B cell (primary cell): ENCODE measurements around the gene RAPGEF1. TPM values are rescaled to one million over a fixed set of nuclear protein-coding genes. Genes with fewer than 3 reads are reported as not detected.

Source experiments
- ATAC-seq: fragments of 200-7000 bp; cut with Tn5 transposase; one replicate; pipeline ENCODE4 v1.10.0; 2021; ENCODE audit warnings: low read depth, mild to moderate bottlenecking, moderate number of reproducible peaks, moderate library complexity
- CTCF ChIA-PET: fragments of 350-600 bp; sonication (Branson Sonifier 250); formaldehyde crosslinking; loops from one replicate; lab custom pipeline; 2021; ENCODE audit warnings: antibody characterized with exemption, inconsistent platforms; lab: Charles Lee
- POLR2A ChIA-PET: fragments of 350-600 bp; sonication (Branson Sonifier 250); formaldehyde crosslinking; loops from one replicate; lab custom pipeline; 2021; ENCODE audit warnings: antibody characterized with exemption; lab: Charles Lee
- DNase-seq: peaks from one replicate; pipeline ENCODE4 v3.0.0; 2013
- H2AFZ ChIP-seq: 2 replicates; pipeline ENCODE4 v1.6.1; 2012; ENCODE audit warnings: mild to moderate bottlenecking, low read depth, low read length; ENCODE audit not compliant: insufficient read depth, poor library complexity, severe bottlenecking
- H3K27ac ChIP-seq, 2 donors: 1 replicate in 1 of 2; 2 replicates in 1 of 2; pipeline ENCODE4 v1.5.1; 2012 to 2013; ENCODE audit warnings: low read length in 2 of 2, mild to moderate bottlenecking in 2 of 2, moderate library complexity in 1 of 2
- H3K27me3 ChIP-seq, 4 experiments: fragments of 200-600 bp in 1 of 4; sonication (generic) in 1 of 4; replicated peaks in 1 of 4; 1 replicate in 2 of 4; 2 replicates in 2 of 4; pipeline versions ENCODE4 v1.6.1 to v1.7.0; 2013 to 2016; ENCODE audit warnings: low read length in 3 of 4, mild to moderate bottlenecking in 2 of 4, mixed read lengths in 1 of 4, moderate library complexity in 1 of 4; ENCODE audit not compliant: insufficient read depth in 4 of 4, control insufficient read depth in 3 of 4; ENCODE audit errors: control extremely low read depth in 1 of 4
- H3K36me3 ChIP-seq, 2 experiments: replicated peaks in 1 of 2; 1 replicate in 1 of 2; 2 replicates in 1 of 2; pipeline versions ENCODE4 v1.6.1 to v1.7.1; 2013; ENCODE audit warnings: low read length in 1 of 2; ENCODE audit not compliant: insufficient read depth in 2 of 2, control insufficient read depth in 1 of 2; ENCODE audit errors: control extremely low read depth in 1 of 2, extremely low read depth in 1 of 2
- H3K4me1 ChIP-seq, 2 donors: fragments of 200-600 bp in 1 of 2; sonication (generic) in 1 of 2; 1 replicate in 1 of 2; 2 replicates in 1 of 2; pipeline versions ENCODE4 v1.5.1 to v1.6.1; 2013 to 2017; ENCODE audit warnings: low read length in 2 of 2; ENCODE audit not compliant: control insufficient read depth in 2 of 2, insufficient read depth in 2 of 2
- H3K4me2 ChIP-seq: replicated peaks from 2 replicates; pipeline ENCODE3; 2012; ENCODE audit warnings: mild to moderate bottlenecking, low read depth, low read length; ENCODE audit not compliant: poor library complexity, severe bottlenecking
- H3K4me3 ChIP-seq, 5 experiments: fragments of 200-600 bp in 1 of 5; sonication (generic) in 1 of 5; 1 replicate in 3 of 5; 2 replicates in 2 of 5; pipeline versions ENCODE4 v1.5.1 to v1.7.0; 2011 to 2016; ENCODE audit warnings: low read length in 4 of 5, mild to moderate bottlenecking in 4 of 5, low read depth in 2 of 5, control low read depth in 1 of 5, moderate library complexity in 1 of 5; ENCODE audit not compliant: insufficient read depth in 1 of 5; ENCODE audit errors: control extremely low read depth in 1 of 5, extremely low read depth in 1 of 5
- H3K79me2 ChIP-seq: fragments of 200-600 bp; sonication (generic); one replicate; pipeline ENCODE4 v1.6.0; 2016; ENCODE audit warnings: low read length; ENCODE audit not compliant: control insufficient read depth, insufficient read depth
- H3K9ac ChIP-seq: fragments of 200-600 bp; sonication (generic); 2 replicates; pipeline ENCODE4 v1.6.1; 2017; ENCODE audit warnings: mild to moderate bottlenecking, low read length, moderate library complexity
- H3K9me3 ChIP-seq, 3 donors: one replicate each; pipeline versions ENCODE4 v1.6.1 to v1.7.1; 2013; ENCODE audit warnings: low read length in 2 of 3; ENCODE audit not compliant: control insufficient read depth in 2 of 3, insufficient read depth in 1 of 3; ENCODE audit errors: control extremely low read depth in 1 of 3
- H4K20me1 ChIP-seq: 2 replicates; pipeline ENCODE4 v1.6.0; 2012; ENCODE audit warnings: mild to moderate bottlenecking, low read length; ENCODE audit not compliant: insufficient read depth, control insufficient read depth, poor library complexity, severe bottlenecking
- H3K27ac Mint-ChIP-seq: one replicate; pipeline ENCODE4 v1.8.0; 2021; ENCODE audit warnings: mixed read lengths
- H3K27me3 Mint-ChIP-seq: one replicate; pipeline ENCODE4 v1.8.0; 2021; ENCODE audit warnings: mixed read lengths
- H3K4me1 Mint-ChIP-seq: one replicate; pipeline ENCODE4 v1.8.0; 2021; ENCODE audit warnings: mixed read lengths
- H3K4me3 Mint-ChIP-seq: one replicate; pipeline ENCODE4 v1.8.0; 2021; ENCODE audit warnings: mixed read lengths
- H3K9me3 Mint-ChIP-seq: one replicate; pipeline ENCODE4 v1.8.0; 2022; ENCODE audit warnings: mixed read lengths; ENCODE audit not compliant: insufficient read depth
- EZH2 ChIP-seq: IDR thresholded peaks from 2 replicates; pipeline ENCODE4 v1.6.1; 2012; ENCODE audit warnings: borderline replicate concordance, low read depth, mild to moderate bottlenecking, moderate library complexity, low read length; ENCODE audit not compliant: insufficient read depth, poor library complexity, severe bottlenecking
- WGBS: methylation state at CpG from one replicate; pipeline ENCODE4 v1.1.5; 2013; ENCODE audit warnings: missing lambda C conversion rate; ENCODE audit not compliant: insufficient coverage; 5-methylcytosine and 5-hydroxymethylcytosine counted together
- intact Hi-C: fragments of 100-400 bp; cut with micrococcal nuclease; formaldehyde crosslinking; loops from one replicate; pipeline ENCODE4 v1.10.0; 2022
- polyA plus RNA-seq: library from polyadenylated mRNA; depleted of rRNA; stranded (reverse); fragments of >200 nt; gene quantifications from 2 replicates; pipeline ENCODE4 v1.2.3, GENCODE V29; 2012
- total RNA-seq, 2 donors: library from RNA; stranded (reverse); fragments of 120-200 nt in 1 of 2; gene quantifications; 1 replicate in 1 of 2; 2 replicates in 1 of 2; pipeline versions ENCODE4 v1.2.3 to v1.2.4, GENCODE V29; 2013 to 2022
- TF ChIP-seq, protein P1 (sequence below): fragments of 200-600 bp; IDR thresholded peaks from one replicate; pipeline ENCODE4 v1.8.0; 2022; ENCODE audit warnings: antibody characterized with exemption, mild to moderate bottlenecking

The RAPGEF1 gene
- total and polyA plus RNA-seq, 2 donors (not counting 1 experiment from before 2014, with no cell fraction given) = 134 to 447 TPM

- ATAC-seq (no peak), DNase-seq (no peak)
- Mint-ChIP-seq H3K27ac (peak overlapping the region; percentile 16), H3K4me1 (peaks cover 91% of the 10 kb centered on the region), H3K27me3 (no peaks in the 10 kb centered on the region), H3K9me3 (no peaks in the 10 kb centered on the region), H3K4me3 (no peak overlapping the region)
- ChIA-PET POLR2A (no interaction called here), CTCF (interaction anchor here (0.6 kb wide), 1 partner anchor 80 kb away, joined by 4 read pairs; no protein-coding TSS in a partner anchor)
- H2AFZ ChIP-seq = no peak overlapping the region
- 82% methylated on average over 3 of the region's 4 CpGs for WGBS
- no peak overlapping the region for H3K4me3 ChIP-seq
- no peak overlapping the region for H3K4me2 ChIP-seq
- no peaks in the 10 kb centered on the region for H3K9me3 ChIP-seq
- peaks cover 100% of the 10 kb centered on the region for H3K79me2 ChIP-seq
- TF ChIP-seq EZH2 = no peak
- TF ChIP-seq, protein P1, sequence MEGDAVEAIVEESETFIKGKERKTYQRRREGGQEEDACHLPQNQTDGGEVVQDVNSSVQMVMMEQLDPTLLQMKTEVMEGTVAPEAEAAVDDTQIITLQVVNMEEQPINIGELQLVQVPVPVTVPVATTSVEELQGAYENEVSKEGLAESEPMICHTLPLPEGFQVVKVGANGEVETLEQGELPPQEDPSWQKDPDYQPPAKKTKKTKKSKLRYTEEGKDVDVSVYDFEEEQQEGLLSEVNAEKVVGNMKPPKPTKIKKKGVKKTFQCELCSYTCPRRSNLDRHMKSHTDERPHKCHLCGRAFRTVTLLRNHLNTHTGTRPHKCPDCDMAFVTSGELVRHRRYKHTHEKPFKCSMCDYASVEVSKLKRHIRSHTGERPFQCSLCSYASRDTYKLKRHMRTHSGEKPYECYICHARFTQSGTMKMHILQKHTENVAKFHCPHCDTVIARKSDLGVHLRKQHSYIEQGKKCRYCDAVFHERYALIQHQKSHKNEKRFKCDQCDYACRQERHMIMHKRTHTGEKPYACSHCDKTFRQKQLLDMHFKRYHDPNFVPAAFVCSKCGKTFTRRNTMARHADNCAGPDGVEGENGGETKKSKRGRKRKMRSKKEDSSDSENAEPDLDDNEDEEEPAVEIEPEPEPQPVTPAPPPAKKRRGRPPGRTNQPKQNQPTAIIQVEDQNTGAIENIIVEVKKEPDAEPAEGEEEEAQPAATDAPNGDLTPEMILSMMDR = no peak
- no peak overlapping the region for H3K9ac ChIP-seq
- peaks cover 63 to 68% of the 10 kb centered on the region in 2 donors for H3K4me1 ChIP-seq
- H3K27me3 ChIP-seq = no peaks in the 10 kb centered on the region
- no peak overlapping the region for H3K27ac ChIP-seq
- peaks cover 0 to 8% of the 10 kb centered on the region in 2 experiments for H3K36me3 ChIP-seq
- intact Hi-C loops = loop anchor here (5.0 kb wide), 1 partner anchor 33 kb away; no protein-coding TSS in a partner anchor
- peaks cover 80% of the 10 kb centered on the region for H4K20me1 ChIP-seq
Measured at GRCh38 chr9:131693651-131694597, 46.0 kb downstream of the RAPGEF1 start.
